HG03565 (cell line): ENCODE data around the gene RHO.
A peak's percentile ranks its signal among the peaks of the same experiment; 100 is the strongest.

ENCODE experiments used
- ATAC-seq: cut with Tn5 transposase; IDR thresholded peaks from one replicate; pipeline ENCODE4 v1.9.1; 2021; ENCODE audit warnings: mild to moderate bottlenecking, moderate library complexity; ENCODE audit not compliant: unreplicated experiment

Gene RHO

DNA sequence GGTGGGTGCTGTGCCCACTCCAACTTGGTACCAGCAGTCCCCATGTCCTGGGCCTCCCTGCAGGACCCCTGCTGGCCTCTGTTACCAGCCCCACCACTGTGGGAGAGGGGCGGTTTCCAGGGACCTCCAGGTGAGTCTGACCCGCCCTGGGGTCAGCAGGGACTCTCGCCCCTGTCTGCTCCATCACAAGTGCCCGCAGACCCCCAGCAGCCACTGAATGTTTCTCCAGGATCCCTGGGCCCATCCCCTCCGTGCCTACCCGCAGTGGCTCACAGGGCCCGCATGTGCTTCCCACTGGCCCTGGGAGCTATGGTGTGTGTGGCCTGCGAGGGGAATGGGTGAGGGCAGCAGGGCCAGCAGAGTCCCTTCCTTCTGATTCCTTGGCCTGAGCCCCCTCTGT, 9.9 kb upstream of the RHO start:
- ATAC-seq, result no peak

DNA sequence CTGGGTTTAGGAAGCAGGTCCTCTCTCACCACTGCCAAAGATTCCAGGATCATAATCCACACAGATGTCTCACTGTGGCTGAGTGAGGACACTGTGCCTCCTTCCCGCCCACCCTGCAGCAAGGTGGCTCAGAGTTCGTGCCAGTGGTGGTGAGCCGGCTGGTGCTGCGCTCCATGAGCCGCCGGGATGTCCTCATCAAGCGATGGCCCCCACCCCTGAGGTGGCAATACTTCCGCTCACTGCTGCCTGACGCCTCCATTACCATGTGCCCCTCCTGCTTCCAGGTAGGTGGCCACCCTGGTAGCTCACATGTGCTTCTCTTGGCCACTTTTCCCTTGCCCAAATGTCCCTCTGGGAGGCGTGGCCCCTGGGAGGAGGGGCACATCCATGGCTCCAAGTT, 9.0 kb upstream of the RHO start:
- no peak for ATAC-seq

DNA sequence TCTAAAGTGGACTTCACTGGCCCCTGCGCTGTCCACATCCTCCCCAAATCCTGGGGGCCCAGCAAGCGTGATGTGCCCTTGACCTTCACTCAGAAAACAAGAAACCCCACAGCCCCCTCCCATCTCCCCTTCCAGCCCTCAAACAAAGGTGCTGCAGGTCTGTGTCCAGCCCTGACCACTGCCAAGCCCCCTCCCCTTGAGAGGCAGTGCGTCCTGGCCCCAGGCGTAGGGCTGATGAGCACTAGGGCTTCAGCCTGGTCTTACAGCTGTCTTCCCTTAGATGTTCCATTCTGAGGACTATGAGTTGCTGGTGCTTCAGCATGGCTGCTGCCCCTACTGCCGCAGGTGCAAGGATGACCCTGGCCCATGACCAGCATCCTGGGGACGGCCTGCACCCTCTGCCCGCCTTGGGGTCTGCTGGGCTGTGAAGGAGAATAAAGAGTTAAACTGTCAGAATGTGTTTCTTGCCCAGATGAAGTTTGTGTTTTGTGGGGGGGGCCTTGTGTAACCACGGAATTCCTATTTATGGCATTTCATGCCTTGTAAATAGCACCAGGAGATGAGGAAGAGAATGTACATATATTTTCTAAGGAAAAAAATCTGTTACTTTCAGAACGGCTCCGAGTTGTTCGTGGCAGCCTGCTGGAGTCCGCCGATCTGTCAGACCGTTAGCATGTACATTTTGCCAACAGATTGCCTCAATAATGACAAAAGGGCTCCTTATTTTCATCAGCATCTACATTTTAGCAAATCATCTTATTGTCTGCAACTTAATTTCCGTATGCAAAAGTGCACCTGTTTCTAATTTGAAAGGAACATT, 8.3 kb upstream of the RHO start:
- no peak for ATAC-seq

DNA sequence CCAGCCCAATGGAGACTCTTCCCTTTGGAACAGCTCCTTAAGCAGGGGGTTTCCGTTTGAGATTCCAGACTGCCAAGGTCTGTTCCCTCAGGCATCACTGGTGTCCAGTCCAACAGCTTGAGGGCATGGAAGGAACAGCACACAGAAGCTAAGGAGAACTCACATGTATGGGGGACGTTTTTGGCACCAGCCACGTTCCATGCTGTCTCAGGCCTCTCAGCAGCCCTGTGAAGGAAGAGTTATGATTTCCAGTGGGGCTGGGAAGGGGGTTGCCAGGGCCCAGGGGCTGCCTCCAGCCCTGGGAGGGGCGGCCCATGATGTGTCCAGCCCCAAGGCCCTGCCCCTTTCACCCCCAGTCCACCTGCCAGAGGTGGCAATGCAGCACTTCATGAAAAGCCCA, 7.5 kb upstream of the RHO start:
- no peak for ATAC-seq

DNA sequence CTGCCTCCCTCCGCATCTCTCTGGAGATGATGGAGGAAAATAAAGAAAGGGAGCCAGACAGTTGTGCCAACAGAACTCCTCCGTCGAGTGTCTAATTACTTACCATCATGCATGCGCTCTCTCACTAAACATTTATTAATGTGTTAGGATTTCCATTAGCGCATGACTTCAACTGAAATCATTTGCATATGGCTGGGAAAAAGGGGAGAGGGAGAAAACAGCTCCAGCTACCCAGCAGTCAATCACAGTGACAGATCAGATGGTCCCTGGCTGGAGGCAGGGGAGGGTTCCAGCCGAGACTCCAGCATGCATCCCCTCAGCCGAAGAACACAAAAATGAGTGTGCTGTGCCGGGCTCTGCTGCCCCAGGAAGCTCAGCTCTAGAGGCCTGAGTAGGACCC, 6.8 kb upstream of the RHO start:
- no peak for ATAC-seq

DNA sequence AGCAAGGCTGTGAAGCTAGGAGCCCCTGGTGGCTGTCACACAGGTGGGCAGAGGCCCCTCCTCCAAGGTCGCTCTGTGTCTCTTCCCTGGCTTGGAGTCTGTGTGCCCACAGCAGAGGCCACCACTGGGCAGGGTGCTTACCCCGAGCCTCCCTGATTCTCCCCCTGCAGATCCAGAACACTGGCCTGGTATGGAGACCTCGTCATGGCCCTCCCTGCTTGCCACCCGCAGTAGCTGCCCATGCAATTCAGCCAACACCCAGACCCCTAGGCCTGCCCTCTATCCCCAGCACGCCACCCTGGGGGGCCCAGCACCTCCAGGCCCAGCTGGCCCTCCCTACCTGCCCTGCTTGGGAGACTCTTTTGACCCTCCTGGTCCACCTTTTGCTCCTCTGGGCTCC, 5.5 kb upstream of the RHO start:
- ATAC-seq, result no peak

DNA sequence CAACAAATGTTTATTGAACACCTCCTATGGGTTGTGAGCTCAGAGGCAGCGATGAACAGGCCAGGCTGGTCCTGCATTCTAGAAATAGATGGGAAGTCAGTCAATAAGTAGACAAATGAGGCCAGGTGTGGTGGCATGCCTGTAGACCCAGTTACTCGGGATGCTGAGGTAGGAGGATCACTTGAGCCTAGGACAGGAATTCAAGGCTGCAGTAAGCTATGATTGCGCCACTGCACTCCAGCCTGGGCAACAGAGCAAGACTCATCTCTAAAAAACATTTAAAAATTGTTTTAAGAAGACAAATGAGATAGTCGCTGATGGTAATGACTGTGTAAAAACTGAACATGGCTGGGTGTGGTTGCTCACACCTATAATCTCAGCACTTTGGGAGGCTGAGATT, 4.4 kb upstream of the RHO start:
- no peak for ATAC-seq

DNA sequence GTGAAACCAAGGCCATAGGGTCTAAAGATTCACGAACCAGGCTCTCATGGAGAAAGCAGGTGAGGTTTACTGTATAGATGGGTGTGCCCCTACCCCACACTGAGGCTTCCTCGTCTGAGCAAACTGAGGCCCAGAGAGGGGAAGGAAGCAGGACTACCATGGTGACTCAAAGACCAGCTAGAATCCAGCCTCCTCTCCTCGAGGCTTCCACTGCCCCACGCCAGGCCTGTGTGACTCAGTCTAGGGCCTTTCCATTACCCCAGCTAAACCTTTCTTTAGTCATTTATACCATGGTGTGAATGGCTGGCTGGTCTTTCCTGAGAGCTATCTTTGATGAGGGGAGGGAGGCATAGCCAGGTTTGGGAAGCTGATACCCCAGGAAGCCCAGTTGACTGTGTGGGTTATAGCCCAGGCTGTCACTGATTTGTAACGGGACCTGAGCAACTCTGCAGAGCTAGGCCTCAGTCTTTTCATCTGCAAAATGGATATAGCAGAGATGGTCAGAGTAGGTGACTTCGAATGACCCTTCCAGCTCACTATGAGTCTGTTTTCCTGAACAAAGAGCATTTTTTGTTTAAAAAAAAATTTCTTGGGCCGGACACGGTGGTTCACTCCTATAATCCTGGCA, 3.0 kb upstream of the RHO start:
- ATAC-seq, result no peak

DNA sequence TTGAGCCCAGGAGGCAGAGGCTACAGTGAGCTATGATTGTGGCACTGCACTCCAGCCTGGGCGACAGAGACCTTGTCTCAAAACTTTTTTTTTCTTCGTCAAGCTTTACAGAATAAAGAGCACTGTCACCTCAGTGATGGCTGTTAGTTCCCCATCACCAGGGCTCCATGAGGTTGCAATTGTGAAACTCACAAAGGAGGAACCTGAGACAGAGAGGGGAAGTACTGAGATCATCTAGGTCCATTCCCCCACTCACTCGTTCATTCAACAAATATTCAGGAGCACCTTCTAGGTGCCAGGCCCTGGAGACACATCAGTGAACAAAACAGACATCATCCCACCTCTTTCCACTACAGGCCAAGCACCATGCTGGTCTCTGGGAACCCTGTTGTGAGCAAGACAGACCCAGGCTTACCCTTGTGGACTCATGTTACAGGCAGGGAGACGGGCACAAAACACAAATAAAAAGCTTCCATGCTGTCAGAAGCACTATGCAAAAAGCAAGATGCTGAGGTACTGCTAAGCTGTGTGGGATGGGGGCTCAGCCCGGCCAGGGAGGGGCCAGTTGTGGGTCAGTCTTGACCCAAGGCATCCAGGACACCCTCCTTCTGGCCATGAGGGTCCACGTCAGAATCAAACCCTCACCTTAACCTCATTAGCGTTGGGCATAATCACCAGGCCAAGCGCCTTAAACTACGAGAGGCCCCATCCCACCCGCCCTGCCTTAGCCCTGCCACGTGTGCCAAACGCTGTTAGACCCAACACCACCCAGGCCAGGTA, 2.1 kb upstream of the RHO start:
- ATAC-seq, result peak; percentile 87

DNA sequence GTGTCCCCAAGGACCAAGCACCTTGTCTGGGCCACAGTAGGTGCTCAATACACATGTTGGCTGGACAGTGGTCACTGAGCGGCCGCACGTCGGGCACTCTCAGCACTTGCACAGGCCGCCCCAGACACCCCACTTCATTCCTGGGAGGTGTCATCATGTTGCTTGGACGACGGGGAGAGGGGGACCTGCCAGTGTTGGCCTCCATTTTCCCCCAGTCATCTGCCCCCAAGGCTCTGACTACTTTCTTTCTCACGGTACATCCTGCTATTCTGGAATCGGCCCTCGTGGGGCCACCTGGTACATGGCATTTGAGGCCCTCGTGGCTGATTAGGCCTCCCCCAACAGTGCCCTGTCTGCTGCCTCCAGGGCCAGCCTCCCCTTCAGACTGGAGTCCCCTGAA, 1.2 kb upstream of the RHO start:
- no peak for ATAC-seq

DNA sequence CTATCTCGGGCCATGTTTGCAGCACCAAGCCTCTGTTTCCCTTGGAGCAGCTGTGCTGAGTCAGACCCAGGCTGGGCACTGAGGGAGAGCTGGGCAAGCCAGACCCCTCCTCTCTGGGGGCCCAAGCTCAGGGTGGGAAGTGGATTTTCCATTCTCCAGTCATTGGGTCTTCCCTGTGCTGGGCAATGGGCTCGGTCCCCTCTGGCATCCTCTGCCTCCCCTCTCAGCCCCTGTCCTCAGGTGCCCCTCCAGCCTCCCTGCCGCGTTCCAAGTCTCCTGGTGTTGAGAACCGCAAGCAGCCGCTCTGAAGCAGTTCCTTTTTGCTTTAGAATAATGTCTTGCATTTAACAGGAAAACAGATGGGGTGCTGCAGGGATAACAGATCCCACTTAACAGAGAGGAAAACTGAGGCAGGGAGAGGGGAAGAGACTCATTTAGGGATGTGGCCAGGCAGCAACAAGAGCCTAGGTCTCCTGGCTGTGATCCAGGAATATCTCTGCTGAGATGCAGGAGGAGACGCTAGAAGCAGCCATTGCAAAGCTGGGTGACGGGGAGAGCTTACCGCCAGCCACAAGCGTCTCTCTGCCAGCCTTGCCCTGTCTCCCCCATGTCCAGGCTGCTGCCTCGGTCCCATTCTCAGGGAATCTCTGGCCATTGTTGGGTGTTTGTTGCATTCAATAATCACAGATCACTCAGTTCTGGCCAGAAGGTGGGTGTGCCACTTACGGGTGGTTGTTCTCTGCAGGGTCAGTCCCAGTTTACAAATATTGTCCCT, 1.2 kb downstream of the RHO start:
- ATAC-seq, result no peak

DNA sequence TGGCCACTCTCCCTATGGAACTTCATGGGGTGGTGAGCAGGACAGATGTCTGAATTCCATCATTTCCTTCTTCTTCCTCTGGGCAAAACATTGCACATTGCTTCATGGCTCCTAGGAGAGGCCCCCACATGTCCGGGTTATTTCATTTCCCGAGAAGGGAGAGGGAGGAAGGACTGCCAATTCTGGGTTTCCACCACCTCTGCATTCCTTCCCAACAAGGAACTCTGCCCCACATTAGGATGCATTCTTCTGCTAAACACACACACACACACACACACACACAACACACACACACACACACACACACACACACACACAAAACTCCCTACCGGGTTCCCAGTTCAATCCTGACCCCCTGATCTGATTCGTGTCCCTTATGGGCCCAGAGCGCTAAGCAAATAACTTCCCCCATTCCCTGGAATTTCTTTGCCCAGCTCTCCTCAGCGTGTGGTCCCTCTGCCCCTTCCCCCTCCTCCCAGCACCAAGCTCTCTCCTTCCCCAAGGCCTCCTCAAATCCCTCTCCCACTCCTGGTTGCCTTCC, 1.9 kb downstream of the RHO start:
- no peak for ATAC-seq

DNA sequence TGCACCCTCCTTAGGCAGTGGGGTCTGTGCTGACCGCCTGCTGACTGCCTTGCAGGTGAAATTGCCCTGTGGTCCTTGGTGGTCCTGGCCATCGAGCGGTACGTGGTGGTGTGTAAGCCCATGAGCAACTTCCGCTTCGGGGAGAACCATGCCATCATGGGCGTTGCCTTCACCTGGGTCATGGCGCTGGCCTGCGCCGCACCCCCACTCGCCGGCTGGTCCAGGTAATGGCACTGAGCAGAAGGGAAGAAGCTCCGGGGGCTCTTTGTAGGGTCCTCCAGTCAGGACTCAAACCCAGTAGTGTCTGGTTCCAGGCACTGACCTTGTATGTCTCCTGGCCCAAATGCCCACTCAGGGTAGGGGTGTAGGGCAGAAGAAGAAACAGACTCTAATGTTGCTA, 2.4 kb downstream of the RHO start:
- no peak for ATAC-seq

DNA sequence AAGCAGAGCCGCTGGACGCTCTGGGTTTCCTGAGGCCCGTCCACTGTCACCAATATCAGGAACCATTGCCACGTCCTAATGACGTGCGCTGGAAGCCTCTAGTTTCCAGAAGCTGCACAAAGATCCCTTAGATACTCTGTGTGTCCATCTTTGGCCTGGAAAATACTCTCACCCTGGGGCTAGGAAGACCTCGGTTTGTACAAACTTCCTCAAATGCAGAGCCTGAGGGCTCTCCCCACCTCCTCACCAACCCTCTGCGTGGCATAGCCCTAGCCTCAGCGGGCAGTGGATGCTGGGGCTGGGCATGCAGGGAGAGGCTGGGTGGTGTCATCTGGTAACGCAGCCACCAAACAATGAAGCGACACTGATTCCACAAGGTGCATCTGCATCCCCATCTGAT, 3.3 kb downstream of the RHO start:
- ATAC-seq, result no peak

DNA sequence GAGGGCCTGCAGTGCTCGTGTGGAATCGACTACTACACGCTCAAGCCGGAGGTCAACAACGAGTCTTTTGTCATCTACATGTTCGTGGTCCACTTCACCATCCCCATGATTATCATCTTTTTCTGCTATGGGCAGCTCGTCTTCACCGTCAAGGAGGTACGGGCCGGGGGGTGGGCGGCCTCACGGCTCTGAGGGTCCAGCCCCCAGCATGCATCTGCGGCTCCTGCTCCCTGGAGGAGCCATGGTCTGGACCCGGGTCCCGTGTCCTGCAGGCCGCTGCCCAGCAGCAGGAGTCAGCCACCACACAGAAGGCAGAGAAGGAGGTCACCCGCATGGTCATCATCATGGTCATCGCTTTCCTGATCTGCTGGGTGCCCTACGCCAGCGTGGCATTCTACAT, 3.8 kb downstream of the RHO start:
- ATAC-seq, result no peak

DNA sequence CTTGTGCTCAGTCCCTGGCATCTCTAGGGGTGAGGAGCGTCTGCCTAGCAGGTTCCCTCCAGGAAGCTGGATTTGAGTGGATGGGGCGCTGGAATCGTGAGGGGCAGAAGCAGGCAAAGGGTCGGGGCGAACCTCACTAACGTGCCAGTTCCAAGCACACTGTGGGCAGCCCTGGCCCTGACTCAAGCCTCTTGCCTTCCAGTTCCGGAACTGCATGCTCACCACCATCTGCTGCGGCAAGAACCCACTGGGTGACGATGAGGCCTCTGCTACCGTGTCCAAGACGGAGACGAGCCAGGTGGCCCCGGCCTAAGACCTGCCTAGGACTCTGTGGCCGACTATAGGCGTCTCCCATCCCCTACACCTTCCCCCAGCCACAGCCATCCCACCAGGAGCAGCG, 5.0 kb downstream of the RHO start:
- ATAC-seq, result no peak

DNA sequence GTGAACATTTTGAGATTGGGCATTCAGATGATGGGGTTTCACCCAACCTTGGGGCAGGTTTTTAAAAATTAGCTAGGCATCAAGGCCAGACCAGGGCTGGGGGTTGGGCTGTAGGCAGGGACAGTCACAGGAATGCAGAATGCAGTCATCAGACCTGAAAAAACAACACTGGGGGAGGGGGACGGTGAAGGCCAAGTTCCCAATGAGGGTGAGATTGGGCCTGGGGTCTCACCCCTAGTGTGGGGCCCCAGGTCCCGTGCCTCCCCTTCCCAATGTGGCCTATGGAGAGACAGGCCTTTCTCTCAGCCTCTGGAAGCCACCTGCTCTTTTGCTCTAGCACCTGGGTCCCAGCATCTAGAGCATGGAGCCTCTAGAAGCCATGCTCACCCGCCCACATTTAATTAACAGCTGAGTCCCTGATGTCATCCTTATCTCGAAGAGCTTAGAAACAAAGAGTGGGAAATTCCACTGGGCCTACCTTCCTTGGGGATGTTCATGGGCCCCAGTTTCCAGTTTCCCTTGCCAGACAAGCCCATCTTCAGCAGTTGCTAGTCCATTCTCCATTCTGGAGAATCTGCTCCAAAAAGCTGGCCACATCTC, 6.1 kb downstream of the RHO start:
- no peak for ATAC-seq

DNA sequence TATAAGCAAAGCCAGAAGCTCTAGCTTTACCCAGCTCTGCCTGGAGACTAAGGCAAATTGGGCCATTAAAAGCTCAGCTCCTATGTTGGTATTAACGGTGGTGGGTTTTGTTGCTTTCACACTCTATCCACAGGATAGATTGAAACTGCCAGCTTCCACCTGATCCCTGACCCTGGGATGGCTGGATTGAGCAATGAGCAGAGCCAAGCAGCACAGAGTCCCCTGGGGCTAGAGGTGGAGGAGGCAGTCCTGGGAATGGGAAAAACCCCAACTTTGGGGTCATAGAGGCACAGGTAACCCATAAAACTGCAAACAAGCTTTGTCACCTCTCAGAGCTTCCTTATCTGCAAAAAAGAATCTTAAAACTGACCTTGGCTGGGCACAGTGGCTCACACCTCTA, 6.6 kb downstream of the RHO start:
- ATAC-seq, result no peak

DNA sequence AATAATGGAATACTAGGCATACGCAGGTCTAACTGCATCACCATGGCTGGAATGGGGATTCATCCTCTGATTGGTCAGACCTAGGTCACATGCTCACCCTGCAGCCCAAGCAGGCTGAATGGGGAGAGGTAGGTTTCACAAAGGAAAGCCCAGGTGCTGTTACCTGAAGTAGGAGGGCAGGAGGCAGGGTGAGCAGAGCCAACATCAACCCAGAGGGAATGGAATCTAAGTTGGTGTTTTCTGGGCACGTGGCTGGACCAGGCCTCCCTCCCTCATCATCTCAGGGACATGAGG, 7.9 kb downstream of the RHO start:
- no peak for ATAC-seq

DNA sequence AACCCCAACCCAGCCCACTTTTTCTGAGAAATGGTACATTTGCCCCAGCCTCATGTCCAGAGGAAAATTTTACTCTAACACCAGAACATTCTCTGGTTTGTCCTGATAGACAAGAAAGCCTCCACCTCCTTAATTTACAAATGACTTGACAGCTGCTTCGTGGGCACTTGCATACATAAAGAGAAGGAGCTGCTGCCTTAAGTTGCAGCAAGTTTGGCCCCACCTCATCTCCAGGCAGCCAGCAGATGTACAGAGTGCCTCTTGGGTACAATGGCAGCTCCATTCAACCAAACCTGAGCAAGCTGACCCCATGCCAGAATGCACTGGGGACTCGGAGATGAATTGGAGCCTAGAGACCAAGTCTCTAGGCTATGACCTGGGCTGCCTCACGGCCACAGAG, 8.4 kb downstream of the RHO start:
- ATAC-seq, result no peak

DNA sequence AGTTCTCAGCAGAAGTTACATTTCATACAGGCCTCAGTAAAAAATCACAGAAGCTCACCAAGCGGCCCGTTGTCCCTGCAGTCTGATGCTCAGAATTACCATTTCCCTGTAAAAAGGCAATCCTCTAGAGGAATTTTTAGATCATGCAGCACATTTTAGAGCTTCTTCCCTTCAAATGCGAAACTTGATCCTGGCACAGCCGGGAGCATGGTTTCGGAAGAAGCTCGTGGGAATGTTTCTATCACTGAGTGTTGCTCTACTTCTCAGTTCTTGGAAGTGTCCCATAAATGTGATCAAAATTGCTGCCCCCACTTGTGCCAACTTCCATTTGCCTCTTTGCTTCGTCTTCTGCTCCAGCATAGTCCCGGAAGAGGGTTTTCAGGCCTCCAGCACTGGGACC, 10.8 kb downstream of the RHO start:
- no peak for ATAC-seq
